Glutamatergic neuron (in vitro differentiated cells): ENCODE data around the gene MUC3A. TPM values are rescaled to one million over a fixed set of nuclear protein-coding genes. Genes with fewer than 3 reads are reported as not detected.

Source experiments
- DNase-seq: peaks from one replicate; pipeline ENCODE4 v3.0.0; 2022
- H3K27ac Mint-ChIP-seq: one replicate; pipeline ENCODE4 v1.8.0; 2020; ENCODE audit warnings: mild to moderate bottlenecking, mixed read lengths, inconsistent platforms; ENCODE audit not compliant: unreplicated experiment
- H3K27me3 Mint-ChIP-seq: one replicate; pipeline ENCODE4 v1.8.0; 2020; ENCODE audit warnings: mild to moderate bottlenecking, moderate library complexity, mixed read lengths, inconsistent platforms; ENCODE audit not compliant: unreplicated experiment
- H3K36me3 Mint-ChIP-seq: one replicate; pipeline ENCODE4 v1.8.0; 2020; ENCODE audit warnings: mild to moderate bottlenecking, mixed read lengths, inconsistent platforms; ENCODE audit not compliant: unreplicated experiment
- H3K4me1 Mint-ChIP-seq: one replicate; pipeline ENCODE4 v1.8.0; 2020; ENCODE audit warnings: mild to moderate bottlenecking, low read depth, mixed read lengths, inconsistent platforms; ENCODE audit not compliant: unreplicated experiment
- H3K4me3 Mint-ChIP-seq: one replicate; pipeline ENCODE4 v1.8.0; 2020; ENCODE audit warnings: mild to moderate bottlenecking, mixed read lengths, inconsistent platforms; ENCODE audit not compliant: unreplicated experiment
- H3K9me3 Mint-ChIP-seq: one replicate; pipeline ENCODE4 v1.8.0; 2020; ENCODE audit warnings: mild to moderate bottlenecking, moderate library complexity, mixed read lengths, inconsistent platforms; ENCODE audit not compliant: unreplicated experiment
- CTCF ChIP-seq: fragments of 200-600 bp; sonication (generic); IDR thresholded peaks from one replicate; pipeline ENCODE4 v1.5.0; 2021; ENCODE audit not compliant: partially characterized antibody, unreplicated experiment
- total RNA-seq: library from RNA; stranded (reverse); fragmentation: NEBNext Ultra II Directional; extraction: Animal tissue kit (Norgen Biotek cat#: 25700); gene quantifications from one replicate; pipeline ENCODE4 v1.2.1, GENCODE V29; 2021; ENCODE audit not compliant: unreplicated experiment

The MUC3A gene
- total RNA-seq, 1 donor from 2014 or later = 6.3 TPM

GRCh38 chr7:101012931-101013330 lies 63.6 kb downstream of the MUC3A start:
- Mint-ChIP-seq H3K9me3 (peaks cover 3% of the 10 kb centered on the region), H3K36me3 (no peaks in the 10 kb centered on the region), H3K4me3 (no peak overlapping the region), H3K4me1 (no peaks in the 10 kb centered on the region), H3K27me3 (peaks cover 2% of the 10 kb centered on the region), H3K27ac (no peak overlapping the region)
- no peak for TF ChIP-seq CTCF
- no peak for DNase-seq

- no peak for DNase-seq
- Mint-ChIP-seq H3K36me3 (no peaks in the 10 kb centered on the region), H3K4me3 (no peak overlapping the region), H3K9me3 (peaks cover 3% of the 10 kb centered on the region), H3K27me3 (peaks cover 3% of the 10 kb centered on the region), H3K27ac (no peak overlapping the region), H3K4me1 (no peaks in the 10 kb centered on the region)
- TF ChIP-seq CTCF = no peak
These were observed 66.3 kb downstream of the MUC3A start for GRCh38 chr7:101015626-101016025.

GRCh38 chr7:101017064-101017777 lies 67.9 kb downstream of the MUC3A start:
- peak overlapping the region; percentile 70 for H3K27ac Mint-ChIP-seq
- TF ChIP-seq CTCF = no peak
- peak overlapping the region; percentile 76 for H3K4me3 Mint-ChIP-seq
- DNase-seq = peak; percentile 73
- H3K27me3 Mint-ChIP-seq = peaks cover 9% of the 10 kb centered on the region
- H3K36me3 Mint-ChIP-seq = no peaks in the 10 kb centered on the region
- H3K9me3 Mint-ChIP-seq = peaks cover 3% of the 10 kb centered on the region
- H3K4me1 Mint-ChIP-seq = no peaks in the 10 kb centered on the region

Other genes starting within 250 kb of the MUC3A start
- 35.8 TPM for gene POP7, start 243.4 kb upstream of the MUC3A start, total RNA-seq
- gene EPO, start 229.1 kb upstream of the MUC3A start, total RNA-seq = not detected
- not detected for gene ZAN, start 215.9 kb upstream of the MUC3A start, total RNA-seq
- gene EPHB4, start 122.0 kb upstream of the MUC3A start, total RNA-seq = 21.5 TPM
- gene SLC12A9, start 96.8 kb upstream of the MUC3A start, total RNA-seq = 36.7 TPM
- gene TRIP6, start 82.1 kb upstream of the MUC3A start, total RNA-seq = 13.1 TPM
- gene SRRT, start 74.4 kb upstream of the MUC3A start, total RNA-seq = 213 TPM
- gene UFSP1, start 59.8 kb upstream of the MUC3A start, total RNA-seq = 3.2 TPM
- 30.0 TPM for gene ACHE, start 53.6 kb upstream of the MUC3A start, total RNA-seq
- gene MUC12, start 20.0 kb downstream of the MUC3A start, total RNA-seq = 1.0 TPM
- gene MUC17, start 70.5 kb downstream of the MUC3A start, total RNA-seq = not detected
- gene TRIM56, start 135.9 kb downstream of the MUC3A start, total RNA-seq = 0.61 TPM
- not detected for gene SERPINE1, start 177.6 kb downstream of the MUC3A start, total RNA-seq
- 50.4 TPM for gene AP1S1, start 204.9 kb downstream of the MUC3A start, total RNA-seq
- 8.4 TPM for gene VGF, start 216.0 kb downstream of the MUC3A start, total RNA-seq
- gene NAT16, start 230.8 kb downstream of the MUC3A start, total RNA-seq = 2.4 TPM